H1 (cell line): ENCODE results near the gene AGAP1. TPM values are rescaled to one million over a fixed set of nuclear protein-coding genes. Genes with fewer than 3 reads are reported as not detected.

ENCODE experiments used
- CTCF ChIA-PET: fragments of 300-600 bp; sonication (Branson Sonifier 250); formaldehyde crosslinking; loops from one replicate; lab custom pipeline; 2021; ENCODE audit not compliant: partially characterized antibody; lab: Charles Lee
- POLR2A ChIA-PET: fragments of 300-600 bp; sonication (Branson Sonifier 250); formaldehyde crosslinking; loops from one replicate; lab custom pipeline; 2021; ENCODE audit warnings: inconsistent platforms; ENCODE audit not compliant: partially characterized antibody; lab: Charles Lee
- DNase-seq, 2 experiments: peaks; one replicate each; pipeline versions ENCODE4 v3.0.0 to v3.0.0-alpha.2; 2010 to 2022; ENCODE audit warnings: low spot score in 2 of 2, low read depth in 1 of 2, mixed read lengths in 1 of 2
- FAIRE-seq: peaks from 2 replicates; lab custom pipeline; 2011; peaks lifted over from hg19 to GRCh38; lab: Jason Lieb, UNC
- H2AFZ ChIP-seq: 2 replicates; pipeline ENCODE4 v1.8.1; 2012; ENCODE audit warnings: low read length, inconsistent platforms
- H2AK5ac ChIP-seq: 2 replicates; pipeline ENCODE4 v1.6.1; 2013; ENCODE audit warnings: low read depth, low read length
- H2BK120ac ChIP-seq: replicated peaks from 2 replicates; pipeline ENCODE3; 2013; ENCODE audit warnings: low read depth, low read length, inconsistent platforms
- H2BK12ac ChIP-seq: 2 replicates; pipeline ENCODE4 v1.6.1; 2013; ENCODE audit warnings: low read depth, low read length
- H2BK15ac ChIP-seq: 2 replicates; pipeline ENCODE4 v1.6.1; 2013; ENCODE audit warnings: low read length
- H2BK20ac ChIP-seq: 2 replicates; pipeline ENCODE4 v1.6.1; 2013; ENCODE audit warnings: low read length
- H2BK5ac ChIP-seq: 2 replicates; pipeline ENCODE4 v1.6.1; 2013; ENCODE audit warnings: low read depth, low read length
- H3K14ac ChIP-seq: 2 replicates; pipeline ENCODE4 v1.6.1; 2013; ENCODE audit warnings: inconsistent platforms; ENCODE audit not compliant: insufficient read length
- H3K18ac ChIP-seq: 2 replicates; pipeline ENCODE4 v1.6.1; 2013; ENCODE audit warnings: low read length; ENCODE audit errors: extremely low read depth
- H3K23ac ChIP-seq: 2 replicates; pipeline ENCODE4 v1.6.1; 2013; ENCODE audit warnings: inconsistent platforms; ENCODE audit not compliant: insufficient read length
- H3K23me2 ChIP-seq: 2 replicates; pipeline ENCODE4 v1.6.1; 2013; ENCODE audit warnings: low read depth, low read length
- H3K27ac ChIP-seq: 2 replicates; pipeline ENCODE4 v1.6.1; 2011; ENCODE audit warnings: low read depth, low read length, inconsistent platforms
- H3K27me3 ChIP-seq, 4 experiments: replicated peaks in 1 of 4; 1 replicate in 1 of 4; 2 replicates in 3 of 4; pipeline versions ENCODE4 v1.6.1 to v1.8.1; 2011 to 2013; ENCODE audit warnings: low read length in 3 of 4, mild to moderate bottlenecking in 3 of 4, inconsistent platforms in 2 of 4, mixed read lengths in 2 of 4, moderate library complexity in 1 of 4; ENCODE audit not compliant: control insufficient read depth in 3 of 4, insufficient read depth in 3 of 4; ENCODE audit errors: extremely low read depth in 1 of 4
- H3K36me3 ChIP-seq, 4 experiments: 2 replicates each; pipeline versions ENCODE4 v1.6.1 to v1.8.1; 2011 to 2013; ENCODE audit warnings: mild to moderate bottlenecking in 4 of 4, low read length in 3 of 4, moderate library complexity in 2 of 4, control low read depth in 1 of 4, inconsistent platforms in 1 of 4; ENCODE audit not compliant: insufficient read depth in 4 of 4, control insufficient read depth in 2 of 4
- H3K4ac ChIP-seq: replicated peaks from 2 replicates; pipeline ENCODE3; 2013; ENCODE audit warnings: low read length, low read depth, mixed read lengths, inconsistent platforms; ENCODE audit not compliant: insufficient read length
- H3K4me1 ChIP-seq, 4 experiments: replicated peaks in 1 of 4; 1 replicate in 1 of 4; 2 replicates in 3 of 4; pipeline versions ENCODE4 v1.6.1 to v1.8.1; 2011 to 2013; ENCODE audit warnings: low read length in 3 of 4, inconsistent platforms in 2 of 4, mixed read lengths in 1 of 4; ENCODE audit not compliant: insufficient read depth in 4 of 4, control insufficient read depth in 3 of 4
- H3K4me2 ChIP-seq, 2 experiments: 2 replicates each; pipeline versions ENCODE4 v1.6.1 to v1.8.1; 2011 to 2013; ENCODE audit warnings: low read depth in 2 of 2, low read length in 2 of 2, control low read depth in 1 of 2, inconsistent platforms in 1 of 2, mild to moderate bottlenecking in 1 of 2; ENCODE audit not compliant: insufficient read depth in 1 of 2
- H3K4me3 ChIP-seq, 4 experiments: fragments of 200-600, 300-600 bp in 1 of 4; sonication (generic), shearing (Covaris generic), sonication (Bioruptor Twin) in 1 of 4; 2 replicates each; pipeline versions ENCODE4 v1.5.1 to v1.8.1; 2011 to 2016; ENCODE audit warnings: low read length in 4 of 4, low read depth in 3 of 4, control low read depth in 2 of 4, inconsistent platforms in 2 of 4, mild to moderate bottlenecking in 2 of 4, mixed read lengths in 1 of 4, moderate library complexity in 1 of 4; ENCODE audit not compliant: insufficient read depth in 2 of 4; ENCODE audit errors: extremely low read depth in 1 of 4
- H3K56ac ChIP-seq: replicated peaks from 2 replicates; pipeline ENCODE3; 2013; ENCODE audit warnings: low read depth, mild to moderate bottlenecking, mixed read lengths, low read length, inconsistent platforms; ENCODE audit not compliant: insufficient read length
- H3K79me1 ChIP-seq: 2 replicates; pipeline ENCODE4 v1.6.1; 2013; ENCODE audit warnings: low read depth, low read length, control low read depth
- H3K79me2 ChIP-seq, 2 experiments: 2 replicates each; pipeline versions ENCODE4 v1.6.1 to v1.8.1; 2012 to 2013; ENCODE audit warnings: low read length in 2 of 2, mild to moderate bottlenecking in 2 of 2, inconsistent platforms in 1 of 2; ENCODE audit not compliant: insufficient read depth in 2 of 2, control insufficient read depth in 1 of 2
- H3K9ac ChIP-seq, 4 experiments: replicated peaks in 1 of 4; 1 replicate in 1 of 4; 2 replicates in 3 of 4; pipeline versions ENCODE4 v1.6.1 to v1.8.1; 2011 to 2013; ENCODE audit warnings: low read depth in 3 of 4, low read length in 3 of 4, control low read depth in 2 of 4, mild to moderate bottlenecking in 2 of 4, moderate library complexity in 2 of 4, inconsistent platforms in 1 of 4; ENCODE audit errors: extremely low read depth in 1 of 4
- H3K9me3 ChIP-seq, 2 experiments: 2 replicates each; pipeline versions ENCODE4 v1.6.1 to v1.8.1; 2012 to 2013; ENCODE audit warnings: mild to moderate bottlenecking in 2 of 2, moderate library complexity in 2 of 2, control low read depth in 1 of 2, inconsistent platforms in 1 of 2, low read depth in 1 of 2, low read length in 1 of 2, mixed read lengths in 1 of 2; ENCODE audit not compliant: insufficient read depth in 2 of 2
- H4K20me1 ChIP-seq, 2 experiments: replicated peaks in 1 of 2; 2 replicates each; pipeline versions ENCODE3 to v1.8.1; 2011 to 2013; ENCODE audit warnings: inconsistent platforms in 2 of 2, low read length in 2 of 2, mild to moderate bottlenecking in 1 of 2; ENCODE audit not compliant: insufficient read depth in 2 of 2, control insufficient read depth in 1 of 2
- H4K5ac ChIP-seq: 2 replicates; pipeline ENCODE4 v1.6.1; 2013; ENCODE audit warnings: low read length, low read depth, mixed read lengths, inconsistent platforms; ENCODE audit not compliant: insufficient read length
- H4K8ac ChIP-seq: 2 replicates; pipeline ENCODE4 v1.8.0; 2013; ENCODE audit warnings: mild to moderate bottlenecking, moderate library complexity, low read length, inconsistent platforms; ENCODE audit not compliant: insufficient read depth; ENCODE audit errors: extremely low read depth
- H4K91ac ChIP-seq: replicated peaks from 2 replicates; pipeline ENCODE3; 2013; ENCODE audit warnings: low read length, mixed read lengths, inconsistent platforms; ENCODE audit not compliant: insufficient read length
- CBX5 ChIP-seq: fragments of 300-800, 300-1000 bp; sonication (generic); IDR thresholded peaks from 2 replicates; pipeline ENCODE4 v1.7.1; 2016; ENCODE audit warnings: antibody characterized with exemption, low read length, low read depth
- CEBPB ChIP-seq: IDR thresholded peaks from 2 replicates; pipeline ENCODE4 v1.6.1; 2012; ENCODE audit warnings: low read depth, low read length
- HDAC2 ChIP-seq, 2 experiments: fragments of 300-600 bp in 1 of 2; sonication (generic) in 1 of 2; IDR thresholded peaks; 2 replicates each; pipeline ENCODE4 v1.6.1; 2011 to 2012; ENCODE audit warnings: low read depth in 2 of 2, low read length in 2 of 2, mild to moderate bottlenecking in 2 of 2, moderate library complexity in 2 of 2, borderline replicate concordance in 1 of 2, inconsistent platforms in 1 of 2
- JUN ChIP-seq: IDR thresholded peaks from 2 replicates; pipeline ENCODE4 v1.6.1; 2011; ENCODE audit warnings: low read depth, mild to moderate bottlenecking, improper control_type of control experiment, low read length
- RAD21 ChIP-seq, 2 experiments: IDR thresholded peaks in 1 of 2; conservative IDR thresholded peaks in 1 of 2; 2 replicates each; pipeline ENCODE4 v1.6.1; 2011; ENCODE audit warnings: low read depth in 2 of 2, low read length in 2 of 2, improper control_type of control experiment in 1 of 2, inconsistent platforms in 1 of 2, mild to moderate bottlenecking in 1 of 2, moderate library complexity in 1 of 2
- ZNF274 ChIP-seq: IDR thresholded peaks from 2 replicates; pipeline ENCODE4 v1.7.0; 2012; ENCODE audit warnings: low read length, borderline replicate concordance; ENCODE audit errors: extremely low read depth
- WGBS, 2 experiments: shearing (Covaris generic) in 1 of 2; methylation state at CpG; one replicate each; pipeline versions ENCODE4 v1.1.6 to v1.1.7; 2013 to 2015; ENCODE audit warnings: low lambda C conversion rate in 2 of 2, mixed read lengths in 2 of 2, inconsistent platforms in 1 of 2, low coverage in 1 of 2, missing lambda C conversion rate in 1 of 2; ENCODE audit not compliant: insufficient replicate concordance in 2 of 2, insufficient coverage in 1 of 2, insufficient read length in 1 of 2; ENCODE audit errors: extremely low coverage in 1 of 2, missing lambda C conversion rate in 1 of 2; 5-methylcytosine and 5-hydroxymethylcytosine counted together
- polyA plus RNA-seq, 7 experiments: library from polyadenylated mRNA; depleted of rRNA in 3 of 7; stranded (reverse) in 5 of 7; unstranded in 2 of 7; fragments of >200 nt in 5 of 7; fragments of 200-250 nt in 2 of 7; gene quantifications; 1 replicate in 5 of 7; 2 replicates in 1 of 7; 4 replicates in 1 of 7; pipeline versions ENCODE4 v1.2.1 to v1.2.3, GENCODE V29; 2011 to 2013; ENCODE audit warnings: missing spikeins in 2 of 7, mixed read lengths in 2 of 7
- total RNA-seq: library from RNA; stranded (reverse); fragmentation: NEBNext Ultra II Directional; extraction: Animal tissue kit (Norgen Biotek cat#: 25700); gene quantifications from 2 replicates; pipeline ENCODE4 v1.2.1, GENCODE V29; 2021
- TF ChIP-seq, protein P1 (sequence below): IDR thresholded peaks from 2 replicates; pipeline ENCODE4 v1.6.1; 2012; ENCODE audit warnings: low read length, inconsistent platforms

The AGAP1 gene
- total and polyA plus RNA-seq, 2 of the 8 experiments (the other 6 are each of a cell fraction or from before 2014, with no cell fraction given) = 18.1 to 39.4 TPM

DNA sequence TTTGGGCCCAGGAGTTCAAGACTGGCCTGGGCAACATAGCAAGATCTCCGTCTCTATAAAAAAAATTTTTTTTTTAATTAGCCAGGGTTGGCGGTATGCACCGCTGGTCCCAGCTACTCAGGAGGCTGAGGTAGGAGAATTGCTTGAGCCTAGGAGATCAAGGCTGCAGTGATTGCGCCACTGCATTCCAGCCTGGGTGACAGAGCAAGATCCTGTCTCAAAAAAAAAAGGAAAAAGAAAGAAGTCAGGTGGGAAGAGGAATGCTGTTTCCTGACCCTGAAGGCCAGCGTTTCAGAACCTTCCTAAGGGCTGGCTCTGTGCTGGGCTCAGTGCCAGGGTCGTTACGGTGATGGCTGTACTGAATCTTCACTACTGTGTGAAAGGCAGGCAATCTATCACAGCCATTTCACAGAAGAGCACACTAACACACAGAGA is 35.0 kb upstream of the AGAP1 start:
- Histone ChIP-seq H2BK12ac (no peak overlapping the region), H3K14ac (no peak overlapping the region), H3K9me3 (no peaks in the 10 kb centered on the region), H2BK15ac (no peak overlapping the region), H4K8ac (no peak overlapping the region), H3K56ac (no peak overlapping the region), H3K27me3 (no peaks in the 10 kb centered on the region), H3K79me2 (no peaks in the 10 kb centered on the region), H3K9ac (no peak overlapping the region), H3K4ac (no peak overlapping the region), H4K20me1 (no peaks in the 10 kb centered on the region), H4K5ac (no peak overlapping the region), H3K27ac (no peak overlapping the region), H2AK5ac (0 out of 2 replicates have a peak overlapping the region, but pooled peaks have one; percentile 39), H3K23me2 (no peaks in the 10 kb centered on the region), H3K4me3 (no peak overlapping the region), H3K4me2 (no peak overlapping the region), H3K79me1 (no peaks in the 10 kb centered on the region)
- WGBS, 2 experiments = 93% methylated on average over 6 of the region's 7 CpGs; no CpG with 5 or more reads in 1 of the 2 experiments
- ChIA-PET POLR2A (no interaction called here), CTCF (interaction anchor here (0.7 to 1.8 kb wide), 4 partner anchors 20 to 221 kb away, joined by 3 read pairs; no protein-coding TSS in a partner anchor)
- no peak for TF ChIP-seq ZNF274
- TF ChIP-seq JUN = no peak
- peak; percentile 66 for TF ChIP-seq CEBPB
- TF ChIP-seq HDAC2 (IDR thresholded peaks at IDR 0.05; ENCODE audit: borderline replicate concordance in 1 of 2, low read depth in 2 of 2, low read length in 2 of 2) = no peak
- TF ChIP-seq, protein P1, sequence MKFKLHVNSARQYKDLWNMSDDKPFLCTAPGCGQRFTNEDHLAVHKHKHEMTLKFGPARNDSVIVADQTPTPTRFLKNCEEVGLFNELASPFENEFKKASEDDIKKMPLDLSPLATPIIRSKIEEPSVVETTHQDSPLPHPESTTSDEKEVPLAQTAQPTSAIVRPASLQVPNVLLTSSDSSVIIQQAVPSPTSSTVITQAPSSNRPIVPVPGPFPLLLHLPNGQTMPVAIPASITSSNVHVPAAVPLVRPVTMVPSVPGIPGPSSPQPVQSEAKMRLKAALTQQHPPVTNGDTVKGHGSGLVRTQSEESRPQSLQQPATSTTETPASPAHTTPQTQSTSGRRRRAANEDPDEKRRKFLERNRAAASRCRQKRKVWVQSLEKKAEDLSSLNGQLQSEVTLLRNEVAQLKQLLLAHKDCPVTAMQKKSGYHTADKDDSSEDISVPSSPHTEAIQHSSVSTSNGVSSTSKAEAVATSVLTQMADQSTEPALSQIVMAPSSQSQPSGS = no peak
- TF ChIP-seq CBX5 = no peak
- TF ChIP-seq RAD21 (IDR thresholded peaks at IDR 0.05 in 1 of 2, conservative IDR thresholded peaks at IDR 0.05 in 1 of 2; ENCODE audit: low read depth in 2 of 2, low read length in 2 of 2) = no peak
- TF ChIP-seq, all 59 proteins: peak for 1
- no peak overlapping the region for H3K18ac ChIP-seq
- no peak overlapping the region for H2AFZ ChIP-seq
- no peak overlapping the region for H2BK20ac ChIP-seq
- no peak overlapping the region for H2BK5ac ChIP-seq
- DNase-seq (no peak), FAIRE-seq (no peak)
- H4K91ac ChIP-seq = no peak overlapping the region
- no peak overlapping the region for H2BK120ac ChIP-seq
- H3K4me1 ChIP-seq = no peaks in the 10 kb centered on the region
- no peaks in the 10 kb centered on the region for H3K36me3 ChIP-seq
- H3K23ac ChIP-seq = no peak overlapping the region
